ENCODE data around the gene CYP1A2.
"Not testable (repeated sequence)": the region's sequence is repeated elsewhere in the genome, so short reads cannot be mapped to it uniquely, and the experiment has no call there.

CYP1A2 gene

DNA sequence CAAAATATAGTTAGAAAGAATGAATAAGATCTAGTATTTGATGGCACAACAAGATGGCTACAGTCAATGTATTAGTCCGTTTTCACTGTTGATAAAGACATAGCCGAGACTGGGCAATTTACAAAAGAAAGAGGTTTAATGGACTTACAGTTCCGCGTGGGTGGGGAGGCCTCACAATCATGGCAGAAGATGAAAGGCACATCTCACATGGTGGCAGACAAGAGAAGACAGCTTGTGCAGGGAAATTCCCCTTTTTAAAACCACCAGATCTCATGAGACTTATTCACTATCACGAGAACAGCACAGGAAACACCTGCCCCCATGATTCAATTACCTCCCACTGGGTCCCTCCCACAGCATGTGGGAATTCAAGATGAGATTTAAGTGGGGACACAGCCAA, 10.4 kb upstream of the CYP1A2 start:
- not testable (repeated sequence) for FAIRE-seq

DNA sequence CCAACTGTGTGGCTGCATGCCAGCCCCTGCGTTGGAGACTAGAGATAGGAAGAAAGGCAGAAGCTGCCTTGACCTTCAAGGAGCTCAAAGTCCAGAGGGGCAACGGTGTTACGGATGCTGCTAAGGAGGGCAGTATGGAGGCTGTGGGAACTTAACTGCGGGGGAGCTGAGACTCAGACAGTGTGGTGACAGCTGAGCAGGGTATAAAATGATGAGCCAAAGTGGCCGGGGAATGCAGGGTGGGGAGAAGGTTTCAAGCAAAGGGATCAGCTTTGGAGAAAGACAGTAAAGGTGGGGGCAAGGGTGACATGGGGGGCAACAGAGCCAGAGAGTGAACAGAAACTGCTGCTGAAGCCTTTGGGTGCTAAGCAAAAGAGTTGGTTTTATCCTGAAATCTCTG, 6.2 kb upstream of the CYP1A2 start:
- no peak for FAIRE-seq

DNA sequence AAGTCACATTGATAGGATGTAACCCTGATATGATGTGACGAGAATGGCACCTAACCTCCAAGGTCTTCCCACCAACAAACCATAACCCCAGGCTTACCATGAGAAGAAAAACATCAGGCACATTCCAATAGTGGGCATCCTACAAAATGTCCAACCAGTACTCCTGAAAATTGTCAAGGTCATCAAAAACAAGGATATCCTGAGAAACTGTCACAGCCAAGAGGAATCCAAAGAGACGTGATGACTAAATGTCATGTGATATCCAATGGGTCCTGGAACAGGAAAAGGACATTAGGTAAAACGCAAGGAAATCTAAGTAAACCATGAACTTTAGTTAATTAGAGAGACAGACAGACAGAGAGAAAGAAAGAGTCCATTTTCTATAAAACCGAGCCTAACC, 2.3 kb upstream of the CYP1A2 start:
- FAIRE-seq: no peak

DNA sequence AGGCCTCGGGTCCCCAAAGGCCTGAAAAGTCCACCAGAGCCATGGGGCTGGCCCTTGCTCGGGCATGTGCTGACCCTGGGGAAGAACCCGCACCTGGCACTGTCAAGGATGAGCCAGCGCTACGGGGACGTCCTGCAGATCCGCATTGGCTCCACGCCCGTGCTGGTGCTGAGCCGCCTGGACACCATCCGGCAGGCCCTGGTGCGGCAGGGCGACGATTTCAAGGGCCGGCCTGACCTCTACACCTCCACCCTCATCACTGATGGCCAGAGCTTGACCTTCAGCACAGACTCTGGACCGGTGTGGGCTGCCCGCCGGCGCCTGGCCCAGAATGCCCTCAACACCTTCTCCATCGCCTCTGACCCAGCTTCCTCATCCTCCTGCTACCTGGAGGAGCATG, 1.2 kb downstream of the CYP1A2 start:
- FAIRE-seq: no peak

DNA sequence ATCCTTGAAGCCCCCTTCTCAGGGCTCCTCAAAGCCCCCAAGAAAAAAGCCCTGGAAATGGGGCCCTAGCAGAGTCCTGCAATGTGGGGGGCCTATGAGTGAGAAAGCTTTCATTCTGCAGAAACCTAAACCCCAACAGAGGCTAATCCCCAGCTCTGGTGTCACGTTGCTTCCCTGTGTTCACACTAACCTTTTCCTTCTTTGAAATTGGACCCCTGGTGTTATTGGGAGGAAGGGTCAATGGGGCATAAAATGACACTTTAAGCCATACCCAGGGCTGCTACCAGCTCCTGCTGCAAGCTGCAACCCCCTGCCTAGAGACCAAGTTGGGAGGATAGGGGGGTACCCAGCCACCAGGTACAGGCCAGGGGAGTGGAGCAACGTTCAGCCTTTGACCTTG, 2.1 kb downstream of the CYP1A2 start:
- no peak for FAIRE-seq

DNA sequence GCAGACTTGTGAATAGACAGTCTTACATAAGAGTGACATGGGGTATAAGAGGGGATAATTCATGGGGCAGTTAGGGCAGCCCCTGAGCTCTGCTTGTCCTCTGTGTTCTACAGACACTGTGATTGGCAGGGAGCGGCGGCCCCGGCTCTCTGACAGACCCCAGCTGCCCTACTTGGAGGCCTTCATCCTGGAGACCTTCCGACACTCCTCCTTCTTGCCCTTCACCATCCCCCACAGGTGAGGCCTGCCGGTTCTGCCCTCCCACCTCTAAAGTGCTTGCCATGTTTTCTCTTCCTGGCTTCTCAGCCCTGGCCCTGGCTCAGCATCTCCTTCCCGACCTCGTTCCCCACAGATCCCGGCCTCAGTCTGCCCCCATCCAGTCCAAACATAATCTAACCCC, 3.4 kb downstream of the CYP1A2 start:
- FAIRE-seq: no peak

DNA sequence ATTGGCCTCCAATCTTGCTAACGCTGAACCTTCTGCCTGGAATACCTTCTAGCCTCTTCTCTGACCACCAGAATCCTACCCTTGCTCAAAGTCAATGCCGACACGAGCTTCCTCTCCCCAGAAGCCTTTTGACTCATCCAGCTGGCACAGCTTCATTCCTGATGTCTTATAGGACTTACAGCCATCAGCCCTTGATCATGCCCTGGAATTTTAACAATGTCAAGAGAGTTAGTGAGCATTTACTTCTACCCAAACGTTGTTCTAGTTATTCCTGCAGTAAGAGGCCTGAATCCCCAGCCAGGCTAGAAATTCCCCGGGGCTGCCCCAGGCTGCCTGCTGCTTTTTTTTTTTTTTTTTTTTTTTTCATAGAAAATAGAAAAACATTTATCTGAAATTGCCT, 3.9 kb downstream of the CYP1A2 start:
- no peak for FAIRE-seq

DNA sequence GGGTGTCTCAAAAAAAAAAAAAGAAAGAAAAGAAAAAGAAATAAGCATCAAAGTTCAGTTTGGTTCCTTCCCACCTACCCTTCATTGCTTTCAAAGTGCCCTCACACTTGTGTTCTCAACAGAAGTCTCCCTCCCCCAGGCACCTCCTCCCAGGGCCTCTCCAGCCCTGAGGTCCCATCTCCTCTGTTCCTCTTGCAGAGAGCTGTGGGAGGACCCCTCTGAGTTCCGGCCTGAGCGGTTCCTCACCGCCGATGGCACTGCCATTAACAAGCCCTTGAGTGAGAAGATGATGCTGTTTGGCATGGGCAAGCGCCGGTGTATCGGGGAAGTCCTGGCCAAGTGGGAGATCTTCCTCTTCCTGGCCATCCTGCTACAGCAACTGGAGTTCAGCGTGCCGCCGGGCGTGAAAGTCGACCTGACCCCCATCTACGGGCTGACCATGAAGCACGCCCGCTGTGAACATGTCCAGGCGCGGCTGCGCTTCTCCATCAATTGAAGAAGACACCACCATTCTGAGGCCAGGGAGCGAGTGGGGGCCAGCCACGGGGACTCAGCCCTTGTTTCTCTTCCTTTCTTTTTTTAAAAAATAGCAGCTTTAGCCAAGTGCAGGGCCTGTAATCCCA, 6.1 kb downstream of the CYP1A2 start:
- FAIRE-seq: no peak

DNA sequence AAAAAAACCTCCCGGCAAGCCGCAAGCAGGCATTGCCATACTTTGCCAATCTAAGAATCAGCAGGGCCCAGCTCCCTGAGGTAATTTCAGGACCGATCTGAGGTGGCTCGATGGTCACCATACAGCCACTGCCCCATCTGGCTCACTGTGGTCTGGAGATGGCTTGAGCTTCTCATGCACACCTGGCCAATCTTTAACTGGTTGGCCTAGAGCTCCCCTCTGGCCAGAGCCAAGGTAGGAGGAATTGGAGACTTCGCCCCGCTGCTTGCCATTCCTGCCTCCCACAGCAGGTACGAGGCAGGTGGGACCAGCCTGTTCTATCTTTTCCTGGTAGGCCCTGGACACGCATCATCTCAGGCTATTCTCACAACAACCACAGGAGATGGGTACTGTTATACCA, 10.1 kb downstream of the CYP1A2 start:
- FAIRE-seq: no peak

DNA sequence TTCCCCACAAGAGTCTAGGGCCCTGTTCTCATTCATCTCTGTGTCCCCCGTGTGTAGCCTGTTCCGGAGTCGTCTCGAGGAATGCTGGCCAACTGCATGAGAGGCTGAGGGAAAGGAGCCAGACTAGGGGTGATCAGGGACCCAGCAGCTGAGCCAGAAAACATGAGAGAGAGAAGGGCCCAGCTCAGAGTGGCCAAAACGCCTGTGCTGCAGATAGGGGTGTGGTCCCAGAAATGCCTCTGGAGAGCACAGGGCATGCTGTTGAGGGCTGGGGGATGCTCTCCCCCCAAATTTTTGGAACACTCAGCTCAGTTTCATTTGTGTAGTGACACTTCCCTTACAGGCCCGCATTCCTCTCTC, 14.1 kb downstream of the CYP1A2 start:
- FAIRE-seq: no peak

DNA sequence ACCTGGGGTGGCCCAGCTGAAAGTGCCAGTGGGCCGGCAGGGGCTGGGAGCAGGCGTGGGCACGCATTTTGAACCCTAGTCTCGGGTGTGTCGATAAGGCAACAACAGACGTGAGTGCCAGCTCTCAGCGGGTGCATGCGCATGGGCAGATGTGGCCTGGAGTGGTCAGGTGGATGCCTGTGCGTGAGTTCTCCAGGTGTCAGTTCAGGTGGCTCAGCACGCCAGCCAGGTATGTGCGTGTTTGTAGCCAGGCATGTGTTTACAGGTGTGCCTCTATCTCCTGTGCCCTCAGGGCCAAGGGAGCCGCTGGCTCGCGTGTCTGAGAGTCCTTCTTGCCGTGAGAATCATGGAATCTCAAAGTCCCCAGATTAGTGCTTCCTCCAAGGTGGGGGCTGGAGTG, 14.8 kb downstream of the CYP1A2 start:
- no peak for FAIRE-seq

DNA sequence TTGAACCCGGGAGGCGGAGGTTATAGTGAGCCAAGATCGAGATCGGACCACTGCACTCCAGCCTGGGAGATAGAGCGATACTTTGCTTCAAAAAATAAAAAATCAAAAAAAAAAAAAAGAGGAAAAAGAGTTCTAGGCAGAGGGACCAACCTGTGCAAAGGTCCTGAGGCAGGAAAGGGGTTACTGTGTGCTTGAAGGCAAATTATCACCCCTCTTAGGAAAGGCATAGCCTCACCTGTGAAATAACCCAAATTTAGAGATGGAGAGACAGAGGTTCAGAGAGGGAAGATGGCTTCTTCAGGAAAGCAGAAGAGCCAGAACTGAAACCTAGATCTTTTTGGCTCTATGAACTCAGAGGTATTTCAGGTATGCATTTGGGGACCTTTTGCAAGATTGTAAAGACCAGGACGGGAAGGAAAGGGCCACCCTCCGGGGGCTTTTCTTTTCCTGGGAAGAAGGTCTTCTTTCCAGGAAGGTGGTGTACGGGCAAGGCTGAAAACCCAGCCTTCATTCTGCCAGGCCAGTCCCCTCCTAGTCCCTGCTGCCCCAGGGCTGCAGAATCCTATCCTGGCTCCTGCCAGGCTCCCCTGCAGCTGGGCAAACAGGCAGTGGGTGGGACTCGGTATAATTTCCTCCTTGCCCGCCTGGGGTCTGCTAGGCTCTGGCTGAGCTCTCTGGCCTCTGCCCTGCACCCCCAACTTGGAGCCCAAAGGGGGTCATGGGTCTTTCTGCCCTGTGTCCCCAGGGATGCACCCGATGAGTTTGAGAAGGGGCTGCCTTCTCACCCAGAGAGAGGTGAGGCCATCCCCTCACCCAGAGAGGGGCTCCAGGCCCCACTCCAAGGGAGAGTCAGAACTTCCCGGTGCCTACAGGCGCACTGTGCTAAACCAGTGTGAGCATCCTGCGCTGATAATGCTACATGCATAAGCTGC, 18.8 kb downstream of the CYP1A2 start:
- FAIRE-seq: no peak

DNA sequence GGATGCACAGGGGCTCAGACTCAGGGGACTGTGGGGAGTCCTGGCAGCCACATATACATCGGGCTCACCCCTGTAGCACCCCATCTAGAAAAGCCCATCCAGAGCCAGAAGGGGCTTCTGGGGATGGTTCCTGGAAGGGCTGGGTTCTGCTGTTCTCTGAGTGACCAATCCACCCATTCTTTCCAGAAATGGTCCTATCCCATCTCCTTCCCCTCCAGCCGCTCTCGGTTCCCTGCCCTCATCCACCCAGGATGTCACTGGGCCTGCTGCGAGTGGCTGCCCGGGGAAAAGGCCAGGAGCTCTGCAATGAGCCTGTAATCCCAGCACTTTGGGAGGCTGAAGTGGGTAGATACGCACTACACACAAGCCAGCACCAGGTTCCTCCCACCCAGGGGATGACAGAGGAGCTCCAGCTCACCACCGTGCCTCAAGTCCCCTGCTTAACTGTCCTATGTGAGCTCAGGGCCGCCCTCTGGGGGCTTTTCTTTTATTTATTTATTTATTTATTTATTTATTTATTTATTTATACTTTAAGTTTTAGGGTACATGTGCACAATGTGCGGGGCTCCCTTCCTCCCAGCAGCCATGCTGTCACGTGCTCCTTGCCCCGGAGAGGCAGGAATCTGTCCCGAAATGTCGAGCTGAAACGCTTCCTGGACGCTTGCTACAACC, 19.6 kb downstream of the CYP1A2 start:
- FAIRE-seq: no peak

DNA sequence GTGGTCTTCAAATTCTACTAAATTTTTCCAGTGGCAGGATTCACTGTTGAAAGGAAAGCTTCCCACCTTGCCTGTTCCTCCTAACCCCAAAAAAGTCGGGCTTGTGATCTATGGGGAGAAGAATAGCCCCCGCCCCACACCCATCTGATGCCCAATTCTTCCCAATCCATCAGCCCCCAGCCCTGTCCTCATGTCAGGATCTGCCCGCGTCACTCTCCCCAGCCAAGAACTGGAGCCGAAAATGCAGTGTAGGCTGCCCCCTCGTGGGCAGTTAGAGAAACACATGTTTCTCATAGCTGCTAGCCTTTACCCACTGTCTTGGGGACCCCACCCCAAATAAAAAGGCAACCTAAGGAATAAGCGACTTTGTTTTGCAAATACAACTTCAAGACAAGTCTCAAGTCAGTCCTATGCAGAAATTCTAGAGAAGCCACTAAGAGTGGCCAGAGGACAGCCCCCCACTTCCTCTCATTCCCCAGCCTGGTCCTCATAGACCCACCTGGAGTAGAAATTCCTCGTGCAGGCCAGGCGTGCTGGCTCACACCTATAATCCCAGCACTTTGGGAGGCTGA, 20.2 kb downstream of the CYP1A2 start:
- peak; percentile 47 for FAIRE-seq

DNA sequence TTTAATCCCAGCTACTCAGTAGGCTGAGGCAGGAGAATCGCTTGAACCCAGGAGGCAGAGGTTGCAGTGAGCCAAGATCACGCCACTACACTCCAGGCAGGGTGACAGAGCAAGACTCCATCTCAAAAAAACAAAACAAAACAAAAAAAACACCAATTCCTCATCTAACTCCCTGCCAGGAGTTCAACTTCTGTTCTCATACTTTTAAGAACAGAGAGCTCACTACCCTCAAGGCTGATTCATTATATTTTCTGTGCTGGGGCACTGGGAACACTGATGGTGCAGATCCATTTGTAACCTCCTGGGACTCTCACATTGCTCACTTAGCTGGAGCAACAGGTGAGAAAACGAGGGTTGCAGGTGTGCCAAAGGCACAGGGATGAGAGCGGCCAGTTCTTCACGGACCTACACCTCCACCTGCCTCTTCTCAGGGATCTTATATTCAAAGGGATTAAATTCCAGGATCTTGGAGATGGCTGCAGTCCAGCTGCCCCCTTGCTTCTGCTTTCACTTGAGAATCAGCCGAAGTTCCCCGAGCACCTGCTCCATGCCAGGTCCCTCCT, 20.9 kb downstream of the CYP1A2 start:
- FAIRE-seq: no peak

DNA sequence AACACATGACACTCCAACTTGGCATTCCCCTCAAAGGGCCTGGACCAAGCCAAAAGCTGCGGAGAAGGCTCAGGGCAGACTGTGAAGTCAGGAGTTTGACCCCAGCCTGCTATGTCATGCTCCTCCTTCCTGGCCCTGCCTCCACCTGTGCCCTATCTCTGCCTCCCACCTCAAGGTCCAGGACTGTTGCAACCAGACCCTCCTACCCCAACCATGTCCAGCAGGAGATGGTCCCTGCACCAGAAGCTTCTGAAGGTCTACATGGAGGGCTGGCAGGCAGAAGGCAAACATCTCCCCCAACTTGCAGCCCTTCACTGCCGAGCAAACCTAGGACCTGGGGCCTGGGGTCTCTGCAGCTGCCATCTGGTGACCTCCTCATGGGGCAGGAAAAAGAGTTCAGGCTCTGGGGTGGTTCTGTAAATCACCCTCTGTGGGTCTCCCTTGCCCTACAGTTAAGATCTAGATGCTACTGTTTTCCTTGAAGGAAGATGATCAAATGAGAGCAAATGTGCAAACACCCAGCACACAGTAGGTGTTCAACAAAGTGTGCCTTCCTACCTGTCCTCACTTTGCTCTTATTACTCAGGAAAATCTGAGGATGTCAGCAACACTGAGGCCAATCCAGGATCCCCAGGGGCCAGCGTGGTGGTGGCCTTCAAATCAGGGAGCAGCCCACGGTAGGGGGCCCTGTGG, 21.7 kb downstream of the CYP1A2 start:
- no peak for FAIRE-seq

DNA sequence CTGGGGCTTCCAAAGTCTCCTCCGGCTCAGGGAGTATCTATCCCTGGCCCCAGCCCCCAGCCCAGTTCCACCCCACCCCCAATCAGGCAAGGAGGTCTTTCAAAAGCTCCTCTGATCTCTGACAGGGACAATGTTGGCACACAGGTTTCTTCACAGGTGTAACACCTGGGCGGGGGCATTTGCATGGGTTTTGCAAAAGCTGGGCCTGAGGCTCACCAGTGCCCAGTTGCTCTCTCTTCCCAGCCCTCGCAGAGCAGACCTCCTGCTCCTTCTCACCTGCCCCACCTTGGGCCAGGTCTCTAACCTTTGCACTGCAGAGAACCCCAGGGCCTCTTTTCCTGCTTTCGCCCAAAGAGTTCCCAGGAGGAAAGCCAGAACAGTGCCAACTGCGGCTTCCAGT, 24.7 kb downstream of the CYP1A2 start:
- FAIRE-seq: no peak

DNA sequence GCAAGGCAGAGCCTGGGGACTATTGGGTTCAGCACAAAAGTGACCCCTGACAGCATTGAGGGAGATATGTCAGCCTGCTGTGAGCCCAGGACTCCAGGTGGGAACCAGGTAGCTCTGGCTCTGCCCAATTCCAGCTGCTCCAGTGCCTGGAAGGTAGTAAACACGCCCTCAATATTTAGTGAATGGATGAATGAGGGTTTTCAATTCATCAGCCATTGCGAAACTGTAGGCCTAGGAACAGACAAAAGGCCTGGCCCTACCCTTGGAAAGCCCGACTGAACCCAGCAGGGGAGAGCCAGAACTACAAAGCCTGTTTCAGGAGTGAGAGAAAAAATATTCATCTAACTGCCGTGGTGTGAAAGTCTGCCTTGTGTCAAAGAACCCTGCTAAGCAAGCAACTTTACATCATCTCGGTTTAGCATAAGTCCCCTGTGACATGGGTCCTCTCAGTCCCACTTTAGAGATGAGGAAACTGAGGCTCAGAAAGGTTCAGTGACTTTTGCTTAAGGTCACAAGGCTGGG, 25.1 kb downstream of the CYP1A2 start:
- no peak for FAIRE-seq

DNA sequence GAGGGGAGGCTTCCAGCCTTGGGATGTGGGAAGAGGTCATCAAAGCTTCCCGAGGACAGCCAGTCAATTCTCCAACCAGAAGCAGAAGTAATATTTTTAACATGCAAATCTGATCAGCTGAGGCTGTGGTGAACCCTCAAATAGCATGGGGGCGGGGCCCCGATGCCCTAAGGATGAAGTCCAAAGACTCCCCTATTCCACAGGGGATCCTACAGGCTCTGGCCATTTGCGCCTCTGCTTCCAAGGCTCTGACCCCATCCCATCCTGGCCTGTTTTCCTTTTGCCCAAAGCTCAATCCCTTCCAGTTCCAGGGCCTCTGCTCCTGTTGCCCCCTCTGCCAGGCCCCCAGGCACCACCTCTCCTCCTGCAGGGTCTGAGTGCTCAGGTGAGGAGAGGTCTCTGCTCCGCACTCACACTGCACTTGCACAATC, 26.5 kb downstream of the CYP1A2 start:
- no peak for FAIRE-seq

DNA sequence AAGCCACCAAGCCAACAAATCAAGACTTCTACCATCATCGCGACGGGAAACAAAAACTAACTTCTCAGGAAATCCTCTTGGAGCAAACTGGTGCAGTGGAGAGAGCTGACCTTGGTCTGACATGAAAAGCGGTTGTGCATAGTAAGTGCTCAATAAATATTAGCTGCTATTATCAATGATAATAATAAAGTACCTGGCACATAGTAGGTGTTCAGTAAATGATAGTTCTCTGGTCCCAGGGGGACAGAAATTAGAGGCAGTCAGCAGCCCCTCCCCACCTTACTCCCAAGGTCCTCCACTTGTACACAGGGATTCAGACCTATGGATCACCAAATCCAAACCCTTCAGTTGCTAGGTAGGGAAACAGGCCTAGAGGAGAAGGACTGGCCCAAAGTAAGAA, 27.2 kb downstream of the CYP1A2 start:
- FAIRE-seq: no peak

DNA sequence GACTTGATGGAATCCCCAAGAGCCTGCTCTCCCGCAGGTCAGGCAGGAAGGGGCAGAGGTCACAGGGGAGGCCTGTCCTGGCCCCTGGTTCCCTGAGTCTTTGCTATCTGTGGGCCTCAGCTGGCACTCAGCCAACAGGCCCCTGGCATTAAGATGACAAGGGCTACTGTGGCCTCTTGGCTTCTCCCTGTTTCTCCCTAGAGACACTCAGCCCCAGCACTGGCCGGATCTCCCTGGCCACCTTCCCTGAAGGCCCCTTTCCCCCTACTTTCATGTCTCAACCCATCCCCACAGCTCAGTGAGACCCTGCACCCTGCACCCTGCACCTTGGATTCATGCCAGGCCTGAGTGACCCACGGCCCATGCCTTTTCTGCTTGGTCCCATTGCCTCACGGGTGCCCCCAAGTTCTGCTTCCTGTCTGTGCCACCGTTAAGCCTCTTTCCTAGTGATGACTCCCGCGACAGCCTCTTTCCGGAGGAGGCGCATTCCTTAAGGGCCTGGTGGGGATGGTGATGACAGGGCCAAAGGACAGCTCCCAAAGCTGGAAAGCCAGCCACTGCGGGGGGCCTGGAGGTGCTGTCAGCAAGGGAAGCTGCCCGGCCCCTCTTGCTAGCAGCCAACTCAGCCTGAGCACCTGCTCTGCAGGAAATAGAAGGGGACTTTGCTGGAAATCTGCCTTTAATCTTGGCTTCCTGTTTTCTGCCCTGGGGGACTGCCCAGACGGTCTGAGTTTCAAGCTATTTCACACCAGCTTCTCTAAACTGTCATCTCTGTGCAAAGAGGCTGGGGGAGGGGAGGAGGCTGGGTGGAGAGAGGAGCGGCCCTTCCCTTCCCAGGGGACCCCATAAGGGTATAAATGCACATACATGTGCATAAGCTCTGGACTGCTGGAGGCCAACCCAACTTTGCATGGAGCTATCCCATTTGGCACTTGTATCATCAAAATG, 28.4 kb downstream of the CYP1A2 start:
- FAIRE-seq: no peak

Data from G401.6 (cell line).